Nephron (organoid): ENCODE measurements around the gene UBE2S.

Experiments
- H3K27ac Mint-ChIP-seq, 3 experiments: 2 replicates each; pipeline ENCODE4 v1.8.0; 2020; ENCODE audit warnings: mixed read lengths in 3 of 3, mild to moderate bottlenecking in 2 of 3, moderate library complexity in 1 of 3
- H3K27me3 Mint-ChIP-seq: 2 replicates; pipeline ENCODE4 v1.8.0; 2021; ENCODE audit warnings: low read depth, mild to moderate bottlenecking, moderate library complexity, mixed read lengths
- H3K36me3 Mint-ChIP-seq: 2 replicates; pipeline ENCODE4 v1.8.0; 2020; ENCODE audit warnings: low read depth, mixed read lengths
- H3K4me1 Mint-ChIP-seq: 2 replicates; pipeline ENCODE4 v1.8.0; 2020; ENCODE audit warnings: mixed read lengths
- H3K4me3 Mint-ChIP-seq, 3 experiments: 2 replicates each; pipeline ENCODE4 v1.8.0; 2020; ENCODE audit warnings: mild to moderate bottlenecking in 3 of 3, mixed read lengths in 3 of 3, moderate library complexity in 2 of 3
- H3K9me3 Mint-ChIP-seq: 2 replicates; pipeline ENCODE4 v1.8.0; 2020; ENCODE audit warnings: mixed read lengths
- CTCF ChIP-seq, 3 experiments: fragments of 200-600 bp; sonication (generic); IDR thresholded peaks; one replicate each; pipeline ENCODE4 v1.5.0; 2021; ENCODE audit warnings: antibody characterized with exemption in 3 of 3; ENCODE audit not compliant: unreplicated experiment in 3 of 3

Gene UBE2S

DNA sequence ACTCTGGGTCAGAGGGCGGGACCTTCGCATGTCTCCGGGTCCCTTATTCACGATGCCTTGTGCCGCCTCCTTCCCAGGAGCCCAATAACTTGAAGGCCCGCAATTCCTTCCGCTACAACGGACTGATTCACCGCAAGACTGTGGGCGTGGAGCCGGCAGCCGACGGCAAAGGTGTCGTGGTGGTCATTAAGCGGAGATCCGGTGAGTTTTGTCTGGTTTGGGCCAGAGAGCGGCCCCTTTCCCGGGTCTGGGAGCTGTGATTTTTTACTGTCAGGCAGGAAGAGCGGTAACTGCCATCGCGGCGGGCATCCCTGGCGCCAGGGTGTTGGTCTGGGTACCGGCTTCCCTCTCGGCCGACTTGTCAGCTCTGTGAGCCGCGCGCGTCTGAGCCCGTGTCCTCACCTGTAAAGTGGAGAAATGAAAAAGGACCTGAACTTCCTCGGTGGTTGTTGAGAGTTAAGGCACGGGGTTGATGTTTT, 21.1 kb downstream of the UBE2S start:
- H3K9me3 Mint-ChIP-seq, result no peaks in the 10 kb centered on the region
- H3K27me3 Mint-ChIP-seq, result peaks cover 6% of the 10 kb centered on the region
- H3K4me1 Mint-ChIP-seq, result peaks cover 48% of the 10 kb centered on the region
- H3K36me3 Mint-ChIP-seq, result peaks cover 35% of the 10 kb centered on the region
- no peak for TF ChIP-seq CTCF (IDR thresholded peaks at IDR 0.05; ENCODE audit: unreplicated experiment in 3 of 3)
- peak overlapping the region; percentile 100 for H3K4me3 Mint-ChIP-seq
- H3K27ac Mint-ChIP-seq, result peak overlapping the region; percentile 92 to 98 (median 98)

- TF ChIP-seq CTCF (IDR thresholded peaks at IDR 0.05; ENCODE audit: unreplicated experiment in 3 of 3), result no peak
- Mint-ChIP-seq H3K27me3 (peaks cover 6% of the 10 kb centered on the region), H3K4me1 (peaks cover 49% of the 10 kb centered on the region), H3K36me3 (peaks cover 35% of the 10 kb centered on the region), H3K27ac (peak within 1 kb of the TSS; percentile 92 to 98 (median 98)), H3K4me3 (peak within 1 kb of the TSS; percentile 100), H3K9me3 (no peaks in the 10 kb centered on the region)
Observed at GRCh38 chr19:55385724-55386492, 21.7 kb downstream of the UBE2S start, which contains the start of gene RPL28. Gene RPL28 (plus strand): TSS chr19:55385932. CDS start chr19:55386358, 426 bp downstream.

DNA sequence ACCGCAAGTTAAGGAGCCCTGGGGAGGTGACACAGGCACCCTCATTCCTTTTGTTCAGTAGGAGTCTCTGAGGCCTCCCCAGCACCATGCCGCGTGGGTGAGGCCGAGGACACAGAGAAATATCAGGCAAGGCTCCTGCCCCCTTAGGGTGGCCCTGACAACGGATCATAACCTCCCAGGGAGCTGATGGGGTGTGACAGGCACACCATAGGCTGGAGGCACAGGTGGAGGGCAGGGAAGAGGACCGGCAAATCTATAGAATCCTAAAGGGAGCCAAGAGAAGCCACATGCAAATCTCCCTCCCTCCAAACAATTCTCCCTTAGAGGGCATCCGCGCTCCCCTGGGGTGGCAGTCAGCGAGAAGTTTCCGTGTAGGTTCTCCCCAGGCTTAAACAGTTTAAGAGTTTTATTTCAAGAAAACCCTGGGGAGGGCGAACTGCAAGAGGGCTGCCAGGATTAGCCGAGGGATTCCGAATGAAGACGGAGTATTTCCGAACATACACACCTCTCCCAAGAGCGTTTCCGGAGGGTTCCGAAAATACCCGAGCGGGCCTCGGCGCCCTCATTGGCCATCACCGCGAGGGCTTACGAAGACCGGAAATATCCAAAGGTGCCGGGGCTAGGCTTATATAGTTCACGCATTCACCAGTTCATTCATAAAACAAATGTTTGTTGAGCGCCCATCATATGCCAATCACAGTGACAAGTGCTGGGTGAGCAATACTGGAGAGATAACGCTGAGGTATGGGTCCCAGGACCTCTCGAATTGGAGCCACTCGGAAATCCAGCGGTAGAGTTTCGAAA, 22.5 kb downstream of the UBE2S start:
- H3K4me3 Mint-ChIP-seq, result peak overlapping the region; percentile 100
- no peaks in the 10 kb centered on the region for H3K9me3 Mint-ChIP-seq
- H3K27me3 Mint-ChIP-seq, result peaks cover 6% of the 10 kb centered on the region
- TF ChIP-seq CTCF (IDR thresholded peaks at IDR 0.05; ENCODE audit: unreplicated experiment in 3 of 3), result no peak
- peaks cover 29% of the 10 kb centered on the region for H3K36me3 Mint-ChIP-seq
- H3K4me1 Mint-ChIP-seq, result peaks cover 44% of the 10 kb centered on the region
- H3K27ac Mint-ChIP-seq, result peak overlapping the region; percentile 92 to 98 (median 98)

DNA sequence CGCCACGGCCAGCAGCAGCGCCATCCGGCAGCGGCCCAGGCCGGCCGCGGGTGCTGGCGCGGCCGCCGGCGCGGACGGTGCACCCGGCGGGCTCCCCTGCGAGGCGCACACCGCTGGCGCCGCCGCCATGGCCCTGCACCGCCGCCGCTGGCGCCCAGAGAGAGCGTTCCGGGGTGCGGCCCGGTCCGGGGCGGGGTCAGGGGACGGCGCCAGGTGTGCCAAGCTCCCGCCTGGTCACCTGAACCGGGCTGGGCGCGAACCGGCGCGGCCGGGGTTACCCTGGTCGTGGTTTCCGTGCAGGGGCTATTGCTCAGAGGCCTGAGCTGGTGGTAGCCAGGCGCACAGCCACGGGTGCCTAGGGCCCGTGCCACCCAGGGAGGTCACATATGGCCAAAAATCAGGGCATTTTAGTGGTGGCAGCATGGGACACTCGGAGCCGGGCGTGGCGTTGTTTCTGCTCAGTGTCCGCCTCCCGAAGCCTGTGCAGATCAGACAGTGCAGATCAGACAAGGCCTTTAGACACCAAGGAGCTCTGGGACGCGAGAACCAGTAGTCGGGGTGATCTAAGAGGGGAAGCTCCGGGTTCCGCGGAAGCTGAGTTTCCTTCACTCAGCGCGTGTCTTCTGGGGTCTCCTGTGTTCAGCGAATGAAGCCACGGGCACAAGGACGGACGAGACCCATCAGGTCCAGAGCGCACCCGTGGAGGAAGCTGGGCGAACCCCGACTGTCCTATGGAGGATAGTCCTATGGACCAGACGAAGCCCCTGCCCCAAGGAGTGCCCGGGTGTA, 23.3 kb downstream of the UBE2S start, which contains the start of gene TMEM238:
Gene TMEM238, minus strand, starts transcription at position 162 of the 789 bp plus-strand sequence. Its CDS starts 33 bp downstream, at position 129.
- peak within 1 kb of the TSS; percentile 100 for H3K4me3 Mint-ChIP-seq
- no peak for TF ChIP-seq CTCF (IDR thresholded peaks at IDR 0.05; ENCODE audit: unreplicated experiment in 3 of 3)
- peaks cover 40% of the 10 kb centered on the region for H3K4me1 Mint-ChIP-seq
- H3K36me3 Mint-ChIP-seq, result peaks cover 22% of the 10 kb centered on the region
- peaks cover 6% of the 10 kb centered on the region for H3K27me3 Mint-ChIP-seq
- H3K27ac Mint-ChIP-seq, result peak within 1 kb of the TSS; percentile 92 to 98 (median 98)
- H3K9me3 Mint-ChIP-seq, result no peaks in the 10 kb centered on the region

GRCh38 chr19:55383279-55384130, 24.1 kb downstream of the UBE2S start:
- Mint-ChIP-seq H3K4me1 (peaks cover 40% of the 10 kb centered on the region), H3K27me3 (peaks cover 6% of the 10 kb centered on the region), H3K4me3 (peak overlapping the region; percentile 69 to 80 (median 80)), H3K27ac (peak overlapping the region in 1 of 3 experiments; percentile 72), H3K9me3 (no peaks in the 10 kb centered on the region), H3K36me3 (peaks cover 20% of the 10 kb centered on the region)
- peak in 1 of 3 experiments; percentile 27 for TF ChIP-seq CTCF (IDR thresholded peaks at IDR 0.05; ENCODE audit: unreplicated experiment in 3 of 3)
